Astrocyte of the spinal cord (primary cell): ENCODE measurements around the gene TFE3.

Experiments used
- DNase-seq: peaks from one replicate; pipeline ENCODE4 v3.0.0; 2011; ENCODE audit warnings: low read depth, low spot score
- H3K4me3 ChIP-seq: 2 replicates; pipeline ENCODE4 v1.5.1; 2011; ENCODE audit warnings: low read depth, mild to moderate bottlenecking, low read length, moderate library complexity
- CTCF ChIP-seq: IDR thresholded peaks from 2 replicates; pipeline ENCODE4 v1.5.1; 2012; ENCODE audit warnings: low read depth, mild to moderate bottlenecking, low read length, inconsistent platforms
- in situ Hi-C: cut with HindIII; loops from 2 replicates; pipeline ENCODE4 v1.10.0; 2017; ENCODE audit warnings: low sequenced_read_pairs

The TFE3 gene

GRCh38 chrX:49039598-49040375 is 3.4 kb downstream of the TFE3 start:
- peak; percentile 17 for TF ChIP-seq CTCF

GRCh38 chrX:49037883-49038475 is 5.2 kb downstream of the TFE3 start:
- DNase-seq: peak; percentile 18
- no peak overlapping the region for H3K4me3 ChIP-seq
- TF ChIP-seq CTCF: no peak
- in situ Hi-C loops: no loop called here

More at GRCh38 chrX:49039598-49040375, 3.4 kb downstream of the TFE3 start:
- H3K4me3 ChIP-seq: peak overlapping the region; percentile 68
- peak; percentile 95 for DNase-seq
- in situ Hi-C loops: no loop called here

GRCh38 chrX:49030283-49030682 is 12.9 kb downstream of the TFE3 start:
- no peak overlapping the region for H3K4me3 ChIP-seq
- TF ChIP-seq CTCF: no peak
- no peak for DNase-seq
- in situ Hi-C loops: no loop called here

- in situ Hi-C loops: no loop called here
Observed at GRCh38 chrX:49029876-49030275, 13.3 kb downstream of the TFE3 start.

GRCh38 chrX:49019599-49020249 is 23.4 kb downstream of the TFE3 start:
- no peak for TF ChIP-seq CTCF
- in situ Hi-C loops: no loop called here

More at GRCh38 chrX:49029876-49030275, 13.3 kb downstream of the TFE3 start:
- no peak overlapping the region for H3K4me3 ChIP-seq
- TF ChIP-seq CTCF: no peak
- no peak for DNase-seq

GRCh38 chrX:49019050-49019449 is 24.1 kb downstream of the TFE3 start:
- no peak for DNase-seq
- no peak overlapping the region for H3K4me3 ChIP-seq
- in situ Hi-C loops: no loop called here
- no peak for TF ChIP-seq CTCF

More at GRCh38 chrX:49019599-49020249, 23.4 kb downstream of the TFE3 start:
- DNase-seq: no peak
- H3K4me3 ChIP-seq: no peak overlapping the region
